ENCODE measurements around the gene ARPC4. TPM values are rescaled to one million over a fixed set of nuclear protein-coding genes. Genes with fewer than 3 reads are reported as not detected.
"Not testable (repeated sequence)": the region's sequence is repeated elsewhere in the genome, so short reads cannot be mapped to it uniquely, and the experiment has no call there.

ARPC4 gene
- total RNA-seq, 1 donor from 2014 or later, result 62.0 TPM

- intact Hi-C loops (cut with DNase I), result no loop called here
- ATAC-seq (ENCODE audit: poor library complexity) (no peak), DNase-seq (no peak)
Observed at GRCh38 chr3:9769012-9769411, 23.9 kb upstream of the ARPC4 start.

- ATAC-seq (ENCODE audit: poor library complexity) (peak; percentile 97), DNase-seq (peak; percentile 92)
- intact Hi-C loops (cut with DNase I), result no loop called here
Observed at GRCh38 chr3:9769426-9770275, 23.2 kb upstream of the ARPC4 start, which contains the start of gene CAMK1. Gene CAMK1, minus strand, starts transcription at chr3:9769947. Its CDS starts 2,198 bp downstream, at chr3:9767749.

GRCh38 chr3:9770276-9770812, 22.5 kb upstream of the ARPC4 start:
- DNase-seq (peak; percentile 94), ATAC-seq (ENCODE audit: poor library complexity) (peak; percentile 55)
- intact Hi-C loops (cut with DNase I), result no loop called here

GRCh38 chr3:9771007-9771406, 21.9 kb upstream of the ARPC4 start:
- intact Hi-C loops (cut with DNase I); ATAC-seq (ENCODE audit: poor library complexity); DNase-seq: not testable (repeated sequence)

- no peak for DNase-seq
- intact Hi-C loops (cut with DNase I), result no loop called here
- ATAC-seq (ENCODE audit: poor library complexity), result no peak
Observed at GRCh38 chr3:9776896-9777693, 15.8 kb upstream of the ARPC4 start.

GRCh38 chr3:9777694-9778021, 15.2 kb upstream of the ARPC4 start:
- DNase-seq (no peak), ATAC-seq (ENCODE audit: poor library complexity) (no peak)
- intact Hi-C loops (cut with DNase I), result no loop called here

- no peak for ATAC-seq (ENCODE audit: poor library complexity)
- intact Hi-C loops (cut with DNase I), result no loop called here
Observed at GRCh38 chr3:9778143-9779074, 14.5 kb upstream of the ARPC4 start.

GRCh38 chr3:9779075-9779593, 13.7 kb upstream of the ARPC4 start:
- intact Hi-C loops (cut with DNase I), result no loop called here
- DNase-seq (peak; percentile 56), ATAC-seq (ENCODE audit: poor library complexity) (no peak)

More at GRCh38 chr3:9778143-9779074, 14.5 kb upstream of the ARPC4 start:
- DNase-seq, result peak; percentile 1

GRCh38 chr3:9779721-9780457, 13.0 kb upstream of the ARPC4 start:
- intact Hi-C loops (cut with DNase I), result no loop called here
- ATAC-seq (ENCODE audit: poor library complexity) (peak; percentile 62), DNase-seq (peak; percentile 51)

- ATAC-seq (ENCODE audit: poor library complexity) (no peak), DNase-seq (peak; percentile 41)
- intact Hi-C loops (cut with DNase I), result no loop called here
Observed at GRCh38 chr3:9780458-9780812, 12.4 kb upstream of the ARPC4 start.

GRCh38 chr3:9780910-9781309, 12.0 kb upstream of the ARPC4 start:
- intact Hi-C loops (cut with DNase I), result no loop called here
- ATAC-seq (ENCODE audit: poor library complexity) (no peak), DNase-seq (peak; percentile 13)

GRCh38 chr3:9781551-9781950, 11.3 kb upstream of the ARPC4 start:
- ATAC-seq (ENCODE audit: poor library complexity) (no peak), DNase-seq (peak; percentile 12)
- intact Hi-C loops (cut with DNase I), result no loop called here

- intact Hi-C loops (cut with DNase I), result no loop called here
- ATAC-seq (ENCODE audit: poor library complexity) (no peak), DNase-seq (peak; percentile 1)
Observed at GRCh38 chr3:9781978-9782603, 10.8 kb upstream of the ARPC4 start.

- DNase-seq (no peak), ATAC-seq (ENCODE audit: poor library complexity) (no peak)
- intact Hi-C loops (cut with DNase I), result no loop called here
Observed at GRCh38 chr3:9782770-9783169, 10.1 kb upstream of the ARPC4 start.

GRCh38 chr3:9783954-9784353, 8.9 kb upstream of the ARPC4 start:
- no peak for DNase-seq
- intact Hi-C loops (cut with DNase I), result no loop called here
- no peak for ATAC-seq (ENCODE audit: poor library complexity)

- DNase-seq (no peak), ATAC-seq (ENCODE audit: poor library complexity) (no peak)
- intact Hi-C loops (cut with DNase I), result no loop called here
Observed at GRCh38 chr3:9784965-9785364, 7.9 kb upstream of the ARPC4 start.

GRCh38 chr3:9785602-9786001, 7.3 kb upstream of the ARPC4 start:
- ATAC-seq (ENCODE audit: poor library complexity) (peak; percentile 45), DNase-seq (no peak)
- intact Hi-C loops (cut with DNase I), result no loop called here

Data from Right ventricle myocardium superior (tissue), 1 donor.